Fibroblast of pulmonary artery (primary cell): Measurements from ENCODE around the gene PAFAH1B2.

Experiments used
- DNase-seq: peaks from one replicate; pipeline ENCODE4 v3.0.0-alpha.2; 2010; ENCODE audit warnings: low read depth
- H3K4me3 ChIP-seq: replicated peaks from 2 replicates; pipeline ENCODE4 v1.5.1; 2011; ENCODE audit warnings: low read depth, mild to moderate bottlenecking, control low read depth, low read length, moderate library complexity
- TF ChIP-seq, protein P1 (sequence below): IDR thresholded peaks from 2 replicates; pipeline ENCODE4 v1.5.1; 2011; ENCODE audit warnings: mild to moderate bottlenecking, control low read depth, low read length, inconsistent platforms; ENCODE audit errors: missing control alignments

PAFAH1B2 gene

DNA sequence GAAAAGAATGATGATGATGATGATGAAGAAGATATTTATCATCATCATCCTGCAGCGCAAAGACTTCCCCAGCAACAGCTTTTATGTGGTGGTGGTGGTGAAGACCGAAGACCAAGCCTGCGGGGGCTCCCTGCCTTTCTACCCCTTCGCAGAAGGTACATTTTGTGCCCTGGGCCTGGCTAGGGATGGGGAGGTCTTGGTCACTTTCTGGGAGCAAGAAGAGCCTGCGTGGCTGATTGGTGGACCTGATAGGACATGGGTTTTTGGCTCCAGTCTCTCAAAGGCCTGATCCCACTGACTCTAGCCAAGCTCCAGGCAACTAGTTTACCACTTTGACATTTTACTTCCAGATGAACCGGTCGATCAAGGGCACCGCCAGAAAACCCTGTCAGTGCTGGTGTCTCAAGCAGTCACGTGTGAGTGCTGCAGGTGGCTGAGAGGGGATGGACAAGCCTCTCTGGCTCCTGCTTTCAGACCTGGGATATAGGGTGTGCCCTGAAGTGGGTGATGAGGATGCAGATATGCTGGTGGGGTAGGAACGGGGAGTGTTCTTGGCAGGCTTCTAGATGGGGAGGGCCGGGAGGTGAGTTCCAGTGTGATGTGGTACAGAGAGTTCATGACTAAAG lies 39.8 kb downstream of the PAFAH1B2 start:
- no peak overlapping the region for H3K4me3 ChIP-seq
- TF ChIP-seq, protein P1, sequence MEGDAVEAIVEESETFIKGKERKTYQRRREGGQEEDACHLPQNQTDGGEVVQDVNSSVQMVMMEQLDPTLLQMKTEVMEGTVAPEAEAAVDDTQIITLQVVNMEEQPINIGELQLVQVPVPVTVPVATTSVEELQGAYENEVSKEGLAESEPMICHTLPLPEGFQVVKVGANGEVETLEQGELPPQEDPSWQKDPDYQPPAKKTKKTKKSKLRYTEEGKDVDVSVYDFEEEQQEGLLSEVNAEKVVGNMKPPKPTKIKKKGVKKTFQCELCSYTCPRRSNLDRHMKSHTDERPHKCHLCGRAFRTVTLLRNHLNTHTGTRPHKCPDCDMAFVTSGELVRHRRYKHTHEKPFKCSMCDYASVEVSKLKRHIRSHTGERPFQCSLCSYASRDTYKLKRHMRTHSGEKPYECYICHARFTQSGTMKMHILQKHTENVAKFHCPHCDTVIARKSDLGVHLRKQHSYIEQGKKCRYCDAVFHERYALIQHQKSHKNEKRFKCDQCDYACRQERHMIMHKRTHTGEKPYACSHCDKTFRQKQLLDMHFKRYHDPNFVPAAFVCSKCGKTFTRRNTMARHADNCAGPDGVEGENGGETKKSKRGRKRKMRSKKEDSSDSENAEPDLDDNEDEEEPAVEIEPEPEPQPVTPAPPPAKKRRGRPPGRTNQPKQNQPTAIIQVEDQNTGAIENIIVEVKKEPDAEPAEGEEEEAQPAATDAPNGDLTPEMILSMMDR: no peak
- DNase-seq: no peak

DNA sequence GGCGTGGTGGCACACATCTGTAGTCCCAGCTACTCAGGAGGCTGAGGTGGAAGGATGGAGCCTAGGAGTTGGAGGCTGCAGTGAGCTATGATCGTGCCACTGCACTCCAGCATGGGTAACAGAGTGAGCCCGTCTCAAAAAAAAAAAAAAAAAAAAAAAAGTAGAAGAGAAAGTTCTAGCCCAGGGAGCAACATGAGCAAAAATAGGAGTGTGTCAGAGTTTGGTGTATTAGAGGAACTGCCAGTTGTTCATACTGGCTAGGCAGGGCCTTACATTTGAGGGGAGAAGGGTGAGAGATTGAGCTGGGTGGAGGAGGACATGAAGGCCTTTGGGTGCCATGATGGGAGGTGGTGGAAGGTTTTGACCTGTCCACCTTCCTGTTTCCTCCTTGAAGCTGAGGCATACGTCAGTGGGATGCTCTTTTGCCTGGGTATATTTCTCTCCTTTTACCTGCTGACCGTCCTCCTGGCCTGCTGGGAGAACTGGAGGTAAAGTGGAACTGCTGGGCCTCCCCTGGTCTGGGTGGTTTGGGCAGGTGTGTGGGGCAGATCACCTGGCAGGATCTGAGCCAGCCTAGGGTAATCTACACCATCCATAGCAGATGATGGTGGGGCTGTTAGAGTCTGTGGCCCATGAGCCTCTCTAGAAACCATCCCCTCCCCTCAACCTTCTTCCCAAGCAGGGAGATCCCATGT lies 41.8 kb downstream of the PAFAH1B2 start:
- DNase-seq: no peak
- no peak overlapping the region for H3K4me3 ChIP-seq
- TF ChIP-seq, protein P1: no peak

DNA sequence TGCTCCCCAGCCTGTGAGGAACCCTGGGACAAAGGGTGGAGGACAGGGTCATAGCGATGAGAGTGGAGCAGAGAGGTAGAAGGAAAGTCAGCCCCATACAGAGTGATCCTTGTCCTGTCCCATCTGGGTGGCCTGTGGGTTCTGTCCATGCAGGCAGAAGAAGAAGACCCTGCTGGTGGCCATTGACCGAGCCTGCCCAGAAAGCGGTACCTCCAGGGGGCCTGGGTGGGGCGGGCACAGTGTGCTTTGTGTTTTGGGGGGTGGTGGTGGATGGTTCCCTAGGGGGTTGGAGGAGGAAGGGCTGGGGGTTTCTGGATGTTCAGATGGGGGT lies 42.3 kb downstream of the PAFAH1B2 start:
- no peak for DNase-seq
- no peak overlapping the region for H3K4me3 ChIP-seq
- TF ChIP-seq, protein P1: no peak

DNA sequence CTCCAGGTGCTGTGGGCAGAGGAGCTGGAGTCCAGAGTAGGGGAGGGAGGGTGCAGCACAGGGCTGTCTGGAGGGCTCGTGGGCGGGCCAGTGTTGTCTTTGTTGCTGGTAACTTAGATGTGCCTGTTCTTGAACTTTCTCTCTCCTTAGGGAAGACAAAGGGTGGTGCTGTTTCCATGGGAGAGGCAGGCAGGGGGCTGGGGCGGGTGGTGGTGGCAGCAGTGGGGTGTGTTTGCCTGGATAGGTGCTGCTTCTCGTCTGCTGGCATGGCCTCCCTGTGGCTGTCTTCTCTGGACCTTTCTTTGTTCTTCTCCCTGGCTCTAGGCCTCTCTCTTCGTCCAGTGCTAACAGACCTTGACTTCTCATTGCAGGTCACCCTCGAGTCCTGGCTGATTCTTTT lies 42.9 kb downstream of the PAFAH1B2 start:
- TF ChIP-seq, protein P1: no peak
- no peak overlapping the region for H3K4me3 ChIP-seq
- DNase-seq: no peak

DNA sequence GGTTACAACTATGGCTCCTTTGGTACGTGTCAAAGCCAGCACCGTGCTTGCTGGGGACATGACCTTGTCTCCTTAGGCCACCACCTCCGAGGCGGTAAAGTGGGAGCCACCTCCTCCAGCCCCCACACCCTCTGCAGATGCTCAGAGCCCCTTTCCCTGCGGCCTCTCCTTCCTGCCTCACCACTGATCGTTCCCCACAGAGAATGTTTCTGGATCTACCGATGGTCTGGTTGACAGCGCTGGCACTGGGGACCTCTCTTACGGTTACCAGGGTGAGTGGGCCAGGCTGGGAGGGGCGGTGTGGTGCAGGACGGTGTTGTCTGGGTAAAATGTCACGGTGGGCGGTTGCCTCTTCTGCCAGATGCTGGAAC lies 43.3 kb downstream of the PAFAH1B2 start:
- no peak for DNase-seq
- H3K4me3 ChIP-seq: no peak overlapping the region
- TF ChIP-seq, protein P1: no peak

DNA sequence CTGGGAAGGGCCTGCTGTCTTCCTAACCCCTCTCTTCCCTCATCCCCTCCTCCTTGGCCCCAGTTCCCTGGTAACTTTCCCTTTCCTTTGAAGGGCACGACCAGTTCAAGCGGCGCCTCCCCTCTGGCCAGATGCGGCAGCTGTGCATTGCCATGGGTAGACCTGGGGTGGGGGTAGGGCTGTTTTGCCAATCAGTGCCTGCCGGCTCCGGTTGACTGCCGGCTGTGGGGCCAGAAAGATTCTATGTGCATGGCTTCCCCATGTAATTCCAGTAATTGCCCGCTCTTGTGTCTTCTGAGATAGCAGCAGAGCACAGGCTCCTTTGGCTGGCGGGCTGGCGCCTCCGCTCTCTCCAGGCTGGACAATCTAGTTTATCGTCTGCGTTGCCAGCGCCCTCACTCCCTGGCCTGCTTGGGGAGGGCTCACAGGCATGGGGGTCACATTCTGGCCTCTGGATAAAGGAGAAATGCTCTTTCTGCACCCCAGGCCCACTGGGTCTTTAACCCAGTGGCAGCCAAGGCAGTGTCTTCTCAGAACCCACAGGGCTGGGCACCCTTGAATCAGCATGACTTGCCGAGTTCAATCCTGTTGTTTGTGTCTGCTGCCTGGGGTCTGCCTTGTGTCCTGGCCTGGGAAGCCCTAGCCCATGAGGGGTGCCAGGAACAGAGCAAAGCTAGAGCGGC lies 43.9 kb downstream of the PAFAH1B2 start:
- H3K4me3 ChIP-seq: no peak overlapping the region
- TF ChIP-seq, protein P1: no peak
- no peak for DNase-seq

DNA sequence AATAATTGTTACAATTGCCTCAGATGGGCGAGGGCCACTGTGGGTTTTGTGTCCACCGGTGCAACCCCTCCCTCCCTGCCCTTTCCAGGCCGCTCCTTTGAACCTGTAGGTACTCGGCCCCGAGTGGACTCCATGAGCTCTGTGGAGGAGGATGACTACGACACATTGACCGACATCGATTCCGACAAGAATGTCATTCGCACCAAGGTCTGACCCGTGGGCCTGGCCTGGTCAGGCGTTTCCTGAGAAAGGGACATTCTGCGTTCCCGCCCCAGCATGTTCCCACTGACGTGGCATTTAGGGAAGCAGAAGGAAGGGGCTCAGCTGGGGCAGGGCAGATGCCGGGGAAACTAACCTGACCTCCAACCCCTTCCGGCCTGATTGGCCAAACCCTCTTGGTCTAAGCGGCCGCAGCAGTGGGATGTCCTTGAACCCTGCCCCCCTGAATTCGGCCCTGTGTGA lies 44.6 kb downstream of the PAFAH1B2 start:
- no peak overlapping the region for H3K4me3 ChIP-seq
- no peak for DNase-seq
- TF ChIP-seq, protein P1: no peak
